Ovary (tissue), 3 donors: Measurements from ENCODE around the gene GULP1.

Experiments
- CTCF ChIP-seq, 3 donors: fragments of 450-650 bp in 2 of 3; fragments of 200-600 bp in 1 of 3; IDR thresholded peaks; one replicate each; pipeline versions ENCODE4 v1.5.1 to v1.8.0; 2016 to 2022; ENCODE audit warnings: antibody characterized with exemption in 3 of 3, mild to moderate bottlenecking in 1 of 3
- POLR2A ChIP-seq: fragments of 450-650 bp; IDR thresholded peaks from one replicate; pipeline ENCODE4 v1.6.1; 2017; ENCODE audit warnings: antibody characterized with exemption, mild to moderate bottlenecking, moderate library complexity
- donor health status: DM: no; HTN: no; CAD: no.

GRCh38 chr2:188382107-188382506 lies 90.4 kb downstream of the GULP1 start:
- TF ChIP-seq CTCF (IDR thresholded peaks at IDR 0.05) = no peak
- no peak for TF ChIP-seq POLR2A
